ENCODE measurements around the gene RGL1. TPM values are rescaled to one million over a fixed set of nuclear protein-coding genes. Genes with fewer than 3 reads are reported as not detected.

The RGL1 gene
- polyA plus RNA-seq, 5 donors = 35.2 to 44.1 (median 41.1) TPM

- DNase-seq = no peak
Measured at GRCh38 chr1:183947988-183948387, 143.1 kb downstream of the RGL1 start.

- DNase-seq = no peak
Measured at GRCh38 chr1:183952101-183952500, 147.2 kb downstream of the RGL1 start.

- DNase-seq = no peak
Measured at GRCh38 chr1:183953031-183953430, 148.1 kb downstream of the RGL1 start.

- no peak for DNase-seq
Measured at GRCh38 chr1:183954496-183954895, 149.6 kb downstream of the RGL1 start.

GRCh38 chr1:183956559-183957188 lies 151.8 kb downstream of the RGL1 start:
- no peak for DNase-seq

GRCh38 chr1:183957216-183957830 lies 152.4 kb downstream of the RGL1 start:
- DNase-seq = no peak

GRCh38 chr1:183958958-183959357 lies 154.0 kb downstream of the RGL1 start:
- DNase-seq = no peak

GRCh38 chr1:183961132-183961531 lies 156.2 kb downstream of the RGL1 start:
- no peak for DNase-seq

- DNase-seq = no peak
Measured at GRCh38 chr1:183962903-183963302, 158.0 kb downstream of the RGL1 start.

GRCh38 chr1:183965726-183966125 lies 160.8 kb downstream of the RGL1 start:
- DNase-seq = no peak

- DNase-seq = no peak
Measured at GRCh38 chr1:183966487-183966886, 161.6 kb downstream of the RGL1 start.

GRCh38 chr1:183967914-183968313 lies 163.0 kb downstream of the RGL1 start:
- no peak for DNase-seq

- DNase-seq = no peak
Measured at GRCh38 chr1:183968386-183968785, 163.5 kb downstream of the RGL1 start.

- no peak for DNase-seq
Measured at GRCh38 chr1:183970516-183971300, 165.8 kb downstream of the RGL1 start.

GRCh38 chr1:183975651-183976050 lies 170.7 kb downstream of the RGL1 start:
- no peak for DNase-seq

GRCh38 chr1:183977717-183978116 lies 172.8 kb downstream of the RGL1 start:
- no peak for DNase-seq

Other genes with a start within 250 kb of the RGL1 start
- 1 to 10 TPM; 5.4 to 7.1 (median 6.7) TPM for gene NCF2, start 214.7 kb upstream of the RGL1 start, polyA plus RNA-seq (ENCODE audit: insufficient read depth in 1 of 5, insufficient read length in 5 of 5, low replicate concordance in 1 of 5)
- 100 to 1,000 TPM; 119 to 159 (median 146) TPM for gene ARPC5, start 169.3 kb upstream of the RGL1 start, polyA plus RNA-seq (ENCODE audit: insufficient read depth in 1 of 5, insufficient read length in 5 of 5, low replicate concordance in 1 of 5)
- 1 to 10 TPM in 3 of 5 donors, under 1 TPM in 2; 0.50 to 2.6 (median 1.3) TPM for gene APOBEC4, start 151.8 kb upstream of the RGL1 start, polyA plus RNA-seq (ENCODE audit: insufficient read depth in 1 of 5, insufficient read length in 5 of 5, low replicate concordance in 1 of 5)
- 1 to 10 TPM; 1.7 to 3.6 (median 2.9) TPM for gene COLGALT2, start 232.6 kb downstream of the RGL1 start, polyA plus RNA-seq (ENCODE audit: insufficient read depth in 1 of 5, insufficient read length in 5 of 5, low replicate concordance in 1 of 5)
- gene TSEN15, start 246.6 kb downstream of the RGL1 start, polyA plus RNA-seq (ENCODE audit: insufficient read depth in 1 of 5, insufficient read length in 5 of 5, low replicate concordance in 1 of 5) = 10 to 100 TPM; 37.9 to 52.4 (median 43.3) TPM